CD8-positive, alpha-beta memory T cell (primary cell): ENCODE measurements around the gene THAP7. TPM values are rescaled to one million over a fixed set of nuclear protein-coding genes. Genes with fewer than 3 reads are reported as not detected.

Experiments used
- CTCF ChIA-PET: fragments of 350-600 bp; sonication (Branson Sonifier 250); formaldehyde crosslinking; loops from one replicate; lab custom pipeline; 2021; ENCODE audit warnings: antibody characterized with exemption; lab: Charles Lee
- POLR2A ChIA-PET: fragments of 350-600 bp; sonication (Branson Sonifier 250); formaldehyde crosslinking; loops from one replicate; lab custom pipeline; 2021; ENCODE audit warnings: antibody characterized with exemption; lab: Charles Lee
- DNase-seq, 5 donors: peaks; one replicate each; pipeline versions ENCODE4 v3.0.0 to v3.0.0-alpha.2; 2020 to 2022; ENCODE audit warnings: mixed read lengths in 1 of 5
- H3K27ac ChIP-seq: one replicate; pipeline ENCODE4 v1.7.0; 2013; ENCODE audit warnings: low read depth, mild to moderate bottlenecking, low read length, moderate library complexity
- H3K27me3 ChIP-seq: 2 replicates; pipeline ENCODE4 v1.7.0; 2013; ENCODE audit warnings: low read length, mild to moderate bottlenecking; ENCODE audit not compliant: insufficient read depth, poor library complexity, severe bottlenecking
- H3K36me3 ChIP-seq: 2 replicates; pipeline ENCODE4 v1.7.0; 2013; ENCODE audit warnings: mild to moderate bottlenecking, low read length, moderate library complexity; ENCODE audit not compliant: insufficient read depth
- H3K4me1 ChIP-seq: 2 replicates; pipeline ENCODE4 v1.7.0; 2013; ENCODE audit warnings: mild to moderate bottlenecking, low read length, moderate library complexity; ENCODE audit not compliant: insufficient read depth
- H3K4me3 ChIP-seq: 2 replicates; pipeline ENCODE4 v1.7.0; 2013; ENCODE audit warnings: mild to moderate bottlenecking, low read length
- H3K9me3 ChIP-seq: 2 replicates; pipeline ENCODE4 v1.7.0; 2013; ENCODE audit warnings: mild to moderate bottlenecking, low read length
- H3K27ac Mint-ChIP-seq, 8 donors: one replicate each; pipeline ENCODE4 v1.8.0; 2020 to 2021; ENCODE audit warnings: mixed read lengths in 8 of 8, mild to moderate bottlenecking in 6 of 8, inconsistent platforms in 3 of 8, moderate library complexity in 3 of 8
- H3K27me3 Mint-ChIP-seq, 2 donors: one replicate each; pipeline ENCODE4 v1.8.0; 2020 to 2021; ENCODE audit warnings: mixed read lengths in 2 of 2, mild to moderate bottlenecking in 1 of 2, moderate library complexity in 1 of 2
- H3K36me3 Mint-ChIP-seq, 3 donors: one replicate each; pipeline ENCODE4 v1.8.0; 2020 to 2021; ENCODE audit warnings: mixed read lengths in 3 of 3, inconsistent platforms in 1 of 3, mild to moderate bottlenecking in 1 of 3
- H3K4me1 Mint-ChIP-seq, 3 donors: one replicate each; pipeline ENCODE4 v1.8.0; 2020 to 2021; ENCODE audit warnings: mixed read lengths in 3 of 3, inconsistent platforms in 1 of 3, mild to moderate bottlenecking in 1 of 3
- H3K4me3 Mint-ChIP-seq, 7 donors: one replicate each; pipeline ENCODE4 v1.8.0; 2020 to 2021; ENCODE audit warnings: mixed read lengths in 7 of 7, mild to moderate bottlenecking in 6 of 7, moderate library complexity in 4 of 7, inconsistent platforms in 2 of 7
- H3K9me3 Mint-ChIP-seq, 5 donors: one replicate each; pipeline ENCODE4 v1.8.0; 2020 to 2022; ENCODE audit warnings: mixed read lengths in 5 of 5, mild to moderate bottlenecking in 3 of 5, moderate library complexity in 2 of 5, inconsistent platforms in 1 of 5
- polyA plus RNA-seq: library from polyadenylated mRNA; unstranded; fragments of 300-500 nt; fragmentation: Illumina TruSeq; gene quantifications from one replicate; pipeline ENCODE4 v1.2.3, GENCODE V29; 2021
- total RNA-seq, 2 experiments: library from RNA; stranded (reverse); gene quantifications; one replicate each; pipeline ENCODE4 v1.2.3, GENCODE V29; 2021

Gene THAP7
- total and polyA plus RNA-seq, 3 experiments from 2014 or later: 42.8 to 43.9 (median 43.9) TPM

- Histone ChIP-seq H3K9me3 (peaks cover 9% of the 10 kb centered on the region), H3K4me3 (no peak overlapping the region), H3K36me3 (peaks cover 4% of the 10 kb centered on the region), H3K27me3 (peaks cover 7% of the 10 kb centered on the region), H3K4me1 (peaks cover 25% of the 10 kb centered on the region), H3K27ac (no peak overlapping the region)
- Mint-ChIP-seq H3K9me3 (no peaks in the 10 kb centered on the region), H3K4me1 (peaks cover 32 to 51% (median 36%) of the 10 kb centered on the region in 3 donors), H3K4me3 (peak overlapping the region in 4 of 7 donors; percentile 23 to 89 (median 70)), H3K27ac (peak overlapping the region in 4 of 8 donors; percentile 85 to 95 (median 92)), H3K36me3 (peaks cover 0 to 21% (median 0%) of the 10 kb centered on the region in 3 donors), H3K27me3 (peaks cover under 1 to 5% of the 10 kb centered on the region in 2 donors)
- POLR2A ChIA-PET: no interaction called here
- CTCF ChIA-PET: interaction anchor here (1.0 kb wide), 1 partner anchor 261 kb away, joined by 3 read pairs; no protein-coding TSS in a partner anchor
- no peak for DNase-seq
Observed at GRCh38 chr22:20980523-20980922, 21.4 kb downstream of the THAP7 start.

GRCh38 chr22:20979940-20980453, 21.9 kb downstream of the THAP7 start:
- Mint-ChIP-seq H3K4me3 (peak overlapping the region in 6 of 7 donors; percentile 24 to 86 (median 54)), H3K4me1 (peaks cover 32 to 51% (median 36%) of the 10 kb centered on the region in 3 donors), H3K27ac (peak overlapping the region in 3 of 8 donors; percentile 20 to 92 (median 80)), H3K36me3 (peaks cover 0 to 17% (median 0%) of the 10 kb centered on the region in 3 donors), H3K9me3 (no peaks in the 10 kb centered on the region), H3K27me3 (peaks cover 1 to 5% of the 10 kb centered on the region in 2 donors)
- H3K9me3 ChIP-seq: peaks cover 9% of the 10 kb centered on the region
- no peak for DNase-seq
- ChIA-PET POLR2A (no interaction called here), CTCF (interaction anchor here (1.0 kb wide), 1 partner anchor 260 kb away, joined by 3 read pairs; no protein-coding TSS in a partner anchor)
- H3K27me3 ChIP-seq: peaks cover 7% of the 10 kb centered on the region
- no peak overlapping the region for H3K27ac ChIP-seq
- peaks cover 4% of the 10 kb centered on the region for H3K36me3 ChIP-seq
- H3K4me1 ChIP-seq: peaks cover 25% of the 10 kb centered on the region
- no peak overlapping the region for H3K4me3 ChIP-seq

- H3K4me3 Mint-ChIP-seq: peak overlapping the region; percentile 56 to 86 (median 74)
- peaks cover 4% of the 10 kb centered on the region for H3K36me3 ChIP-seq
- no peaks in the 10 kb centered on the region for H3K9me3 Mint-ChIP-seq
- peaks cover 1 to 5% of the 10 kb centered on the region in 2 donors for H3K27me3 Mint-ChIP-seq
- peak; percentile 32 to 72 (median 57) for DNase-seq
- H3K27me3 ChIP-seq: peaks cover 8% of the 10 kb centered on the region
- H3K4me1 Mint-ChIP-seq: peaks cover 32 to 50% (median 36%) of the 10 kb centered on the region in 3 donors
- peaks cover 0 to 14% (median 0%) of the 10 kb centered on the region in 3 donors for H3K36me3 Mint-ChIP-seq
- no peak overlapping the region for H3K4me3 ChIP-seq
- no peak overlapping the region for H3K27ac ChIP-seq
- ChIA-PET CTCF (no interaction called here), POLR2A (no interaction called here)
- H3K4me1 ChIP-seq: peaks cover 25% of the 10 kb centered on the region
- peak overlapping the region in 7 of 8 donors; percentile 38 to 93 (median 82) for H3K27ac Mint-ChIP-seq
- peaks cover 9% of the 10 kb centered on the region for H3K9me3 ChIP-seq
Observed at GRCh38 chr22:20979243-20979809, 22.6 kb downstream of the THAP7 start.

GRCh38 chr22:20978419-20978818, 23.5 kb downstream of the THAP7 start:
- Mint-ChIP-seq H3K27ac (peak overlapping the region in 1 of 8 donors; percentile 38), H3K27me3 (peaks cover 3 to 5% of the 10 kb centered on the region in 2 donors), H3K36me3 (peaks cover 0 to 8% (median 0%) of the 10 kb centered on the region in 3 donors), H3K9me3 (no peaks in the 10 kb centered on the region), H3K4me1 (peaks cover 23 to 41% (median 27%) of the 10 kb centered on the region in 3 donors), H3K4me3 (peak overlapping the region in 1 of 7 donors; percentile 59)
- Histone ChIP-seq H3K4me1 (peaks cover 20% of the 10 kb centered on the region), H3K27me3 (peaks cover 9% of the 10 kb centered on the region), H3K9me3 (peaks cover 9% of the 10 kb centered on the region), H3K4me3 (no peak overlapping the region), H3K27ac (no peak overlapping the region), H3K36me3 (no peaks in the 10 kb centered on the region)
- CTCF ChIA-PET: no interaction called here
- POLR2A ChIA-PET: no interaction called here
- no peak for DNase-seq

GRCh38 chr22:20977516-20978170, 24.3 kb downstream of the THAP7 start:
- peaks cover 0 to 5% (median 0%) of the 10 kb centered on the region in 3 donors for H3K36me3 Mint-ChIP-seq
- CTCF ChIA-PET: no interaction called here
- peak overlapping the region in 1 of 8 donors; percentile 73 for H3K27ac Mint-ChIP-seq

GRCh38 chr22:20977019-20977418, 24.9 kb downstream of the THAP7 start:
- Mint-ChIP-seq H3K4me3 (no peak overlapping the region), H3K27ac (peak overlapping the region in 2 of 8 donors; percentile 26 to 73), H3K36me3 (peaks cover 0 to 3% (median 0%) of the 10 kb centered on the region in 3 donors)

More at GRCh38 chr22:20977516-20978170, 24.3 kb downstream of the THAP7 start:
- no peak overlapping the region for H3K27ac ChIP-seq
- peaks cover 9% of the 10 kb centered on the region for H3K27me3 ChIP-seq
- H3K36me3 ChIP-seq: no peaks in the 10 kb centered on the region
- peaks cover 12% of the 10 kb centered on the region for H3K4me1 ChIP-seq
- no peak for DNase-seq
- Mint-ChIP-seq H3K9me3 (no peaks in the 10 kb centered on the region), H3K4me3 (no peak overlapping the region), H3K27me3 (peaks cover 3 to 5% of the 10 kb centered on the region in 2 donors), H3K4me1 (peaks cover 18 to 33% (median 19%) of the 10 kb centered on the region in 3 donors)
- no peak overlapping the region for H3K4me3 ChIP-seq
- POLR2A ChIA-PET: no interaction called here
- H3K9me3 ChIP-seq: peaks cover 9% of the 10 kb centered on the region

GRCh38 chr22:20976291-20976877, 25.5 kb downstream of the THAP7 start:
- H3K27ac ChIP-seq: no peak overlapping the region
- Mint-ChIP-seq H3K9me3 (no peaks in the 10 kb centered on the region), H3K4me3 (no peak overlapping the region), H3K27me3 (peaks cover 3 to 5% of the 10 kb centered on the region in 2 donors), H3K4me1 (peaks cover 12 to 25% (median 12%) of the 10 kb centered on the region in 3 donors), H3K36me3 (no peaks in the 10 kb centered on the region), H3K27ac (no peak overlapping the region)
- no peak for DNase-seq
- H3K4me3 ChIP-seq: no peak overlapping the region
- peaks cover 7% of the 10 kb centered on the region for H3K4me1 ChIP-seq
- POLR2A ChIA-PET: no interaction called here
- CTCF ChIA-PET: no interaction called here
- no peaks in the 10 kb centered on the region for H3K36me3 ChIP-seq
- H3K27me3 ChIP-seq: peaks cover 9% of the 10 kb centered on the region
- peaks cover 9% of the 10 kb centered on the region for H3K9me3 ChIP-seq

More at GRCh38 chr22:20977019-20977418, 24.9 kb downstream of the THAP7 start:
- Mint-ChIP-seq H3K27me3 (peaks cover 3 to 5% of the 10 kb centered on the region in 2 donors), H3K4me1 (peaks cover 15 to 29% (median 16%) of the 10 kb centered on the region in 3 donors), H3K9me3 (no peaks in the 10 kb centered on the region)
- Histone ChIP-seq H3K27ac (no peak overlapping the region), H3K4me3 (no peak overlapping the region), H3K27me3 (peaks cover 9% of the 10 kb centered on the region), H3K4me1 (peaks cover 9% of the 10 kb centered on the region), H3K36me3 (no peaks in the 10 kb centered on the region), H3K9me3 (peaks cover 9% of the 10 kb centered on the region)
- no peak for DNase-seq
- ChIA-PET POLR2A (no interaction called here), CTCF (no interaction called here)
